Thyroid gland (tissue), 4 donors: ENCODE data around the gene PTPRR. TPM values are rescaled to one million over a fixed set of nuclear protein-coding genes. Genes with fewer than 3 reads are reported as not detected.

ENCODE experiments used
- DNase-seq, 2 donors: peaks; one replicate each; pipeline ENCODE4 v3.0.0-alpha.2; 2019
- H3K27ac ChIP-seq, 3 donors: fragments of 200-600 bp; sonication (generic); 1 replicate in 2 of 3; 2 replicates in 1 of 3; pipeline ENCODE4 v1.5.1; 2016 to 2019; ENCODE audit warnings: mild to moderate bottlenecking in 1 of 3, moderate library complexity in 1 of 3
- H3K27me3 ChIP-seq: fragments of 200-600 bp; sonication (generic); one replicate; pipeline ENCODE4 v1.5.1; 2019
- H3K36me3 ChIP-seq, 2 donors: fragments of 200-600 bp; sonication (generic); one replicate each; pipeline ENCODE4 v1.5.1; 2016 to 2019
- H3K4me1 ChIP-seq, 2 donors: fragments of 200-600 bp; sonication (generic); one replicate each; pipeline ENCODE4 v1.5.1; 2017 to 2019
- H3K4me3 ChIP-seq, 3 donors: fragments of 200-600 bp; sonication (generic); replicated peaks in 1 of 3; 1 replicate in 2 of 3; 2 replicates in 1 of 3; pipeline ENCODE4 v1.5.1; 2016; ENCODE audit warnings: mild to moderate bottlenecking in 1 of 3
- H3K9me3 ChIP-seq: fragments of 200-600 bp; sonication (generic); one replicate; pipeline ENCODE4 v1.5.1; 2017
- CTCF ChIP-seq, 6 experiments: fragments of 200-600 bp in 3 of 6; fragments of 450-650 bp in 3 of 6; sonication (generic) in 3 of 6; IDR thresholded peaks; one replicate each; pipeline ENCODE4 v1.5.1; 2016 to 2019; ENCODE audit warnings: antibody characterized with exemption in 6 of 6, mild to moderate bottlenecking in 2 of 6, inconsistent platforms in 1 of 6, moderate library complexity in 1 of 6
- POLR2A ChIP-seq, 2 donors: fragments of 450-650 bp; IDR thresholded peaks; one replicate each; pipeline ENCODE4 v1.6.1; 2017; ENCODE audit warnings: antibody characterized with exemption in 2 of 2, mild to moderate bottlenecking in 2 of 2, moderate library complexity in 1 of 2
- WGBS, 2 donors: methylation state at CpG; one replicate each; pipeline ENCODE4 v1.1.5; 2017; 5-methylcytosine and 5-hydroxymethylcytosine counted together
- intact Hi-C: fragments of 100-400 bp; cut with DNase I; formaldehyde crosslinking; loops from one replicate; pipeline ENCODE4 v1.15.1; 2023
- total RNA-seq, 4 donors: library from RNA; depleted of rRNA; stranded (reverse); fragments of >200 nt; gene quantifications; one replicate each; pipeline ENCODE4 v1.2.3, GENCODE V29; 2016

PTPRR gene
- total RNA-seq, 4 donors from 2014 or later, result 0.39 to 0.94 (median 0.67) TPM; not detected in 1

- intact Hi-C loops, result no loop called here
- H3K36me3 ChIP-seq, result no peaks in the 10 kb centered on the region
- no peak overlapping the region for H3K4me3 ChIP-seq
- TF ChIP-seq CTCF (IDR thresholded peaks at IDR 0.05) (no peak), POLR2A (IDR thresholded peaks at IDR 0.05) (no peak)
- 73 to 78% methylated on average over 3 of the region's 3 CpGs for whole genome bisulfite sequencing, 2 donors
- no peak for DNase-seq
- no peaks in the 10 kb centered on the region for H3K27me3 ChIP-seq
- no peak overlapping the region for H3K27ac ChIP-seq
- H3K4me1 ChIP-seq, result no peaks in the 10 kb centered on the region
- H3K9me3 ChIP-seq, result no peaks in the 10 kb centered on the region
Measured at GRCh38 chr12:70670948-70671347, 249.6 kb downstream of the PTPRR start.

GRCh38 chr12:70667253-70667652 is 253.3 kb downstream of the PTPRR start:
- intact Hi-C loops, result no loop called here
- no peaks in the 10 kb centered on the region for H3K4me1 ChIP-seq
- 84 to 94% methylated on average over 2 of the region's 2 CpGs for WGBS, 2 donors
- H3K4me3 ChIP-seq, result no peak overlapping the region
- TF ChIP-seq CTCF (IDR thresholded peaks at IDR 0.05) (no peak), POLR2A (IDR thresholded peaks at IDR 0.05) (no peak)
- no peaks in the 10 kb centered on the region for H3K27me3 ChIP-seq
- H3K27ac ChIP-seq, result no peak overlapping the region
- no peak for DNase-seq
- H3K36me3 ChIP-seq, result no peaks in the 10 kb centered on the region
- H3K9me3 ChIP-seq, result no peaks in the 10 kb centered on the region

- Histone ChIP-seq H3K4me1 (no peaks in the 10 kb centered on the region), H3K9me3 (no peaks in the 10 kb centered on the region), H3K27ac (no peak overlapping the region), H3K4me3 (no peak overlapping the region), H3K36me3 (no peaks in the 10 kb centered on the region), H3K27me3 (no peaks in the 10 kb centered on the region)
- 94 to 97% methylated on average over 1 of the region's 1 CpG for WGBS, 2 donors
- no peak for DNase-seq
- intact Hi-C loops, result no loop called here
- TF ChIP-seq POLR2A (IDR thresholded peaks at IDR 0.05) (no peak), CTCF (IDR thresholded peaks at IDR 0.05) (no peak)
Measured at GRCh38 chr12:70666364-70666763, 254.2 kb downstream of the PTPRR start.

GRCh38 chr12:70664465-70664881 is 256.1 kb downstream of the PTPRR start:
- intact Hi-C loops, result no loop called here
- Histone ChIP-seq H3K36me3 (no peaks in the 10 kb centered on the region), H3K27me3 (no peaks in the 10 kb centered on the region), H3K4me1 (no peaks in the 10 kb centered on the region), H3K9me3 (no peaks in the 10 kb centered on the region), H3K27ac (no peak overlapping the region), H3K4me3 (no peak overlapping the region)
- no peak for TF ChIP-seq POLR2A (IDR thresholded peaks at IDR 0.05)
- DNase-seq, result no peak
- 20 to 22% methylated on average over 7 of the region's 7 CpGs for WGBS, 2 donors

DNA sequence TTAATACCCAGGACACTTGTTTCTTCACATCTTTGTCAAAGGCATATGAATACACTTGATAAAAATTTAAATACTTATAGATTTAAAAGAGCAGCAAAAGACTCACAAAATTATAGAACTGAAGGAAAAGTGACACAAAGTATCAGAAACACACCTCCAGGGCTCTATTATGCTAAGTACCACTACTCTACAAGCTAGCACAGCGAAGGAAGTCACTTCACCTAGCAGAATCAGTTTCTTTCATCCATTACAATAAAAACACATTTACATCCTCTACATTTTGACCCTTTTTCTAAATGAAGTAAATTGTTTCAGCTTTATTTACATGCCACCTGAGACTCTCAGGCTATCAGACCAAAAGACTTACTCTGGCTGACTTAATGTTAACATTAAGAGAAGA is 256.7 kb downstream of the PTPRR start:
- Histone ChIP-seq H3K4me1 (no peaks in the 10 kb centered on the region), H3K9me3 (no peaks in the 10 kb centered on the region), H3K27me3 (no peaks in the 10 kb centered on the region), H3K27ac (no peak overlapping the region), H3K4me3 (no peak overlapping the region), H3K36me3 (no peaks in the 10 kb centered on the region)
- TF ChIP-seq POLR2A (IDR thresholded peaks at IDR 0.05) (no peak), CTCF (IDR thresholded peaks at IDR 0.05) (no peak)
- DNase-seq, result no peak
- intact Hi-C loops, result no loop called here
- 91 to 94% methylated on average over 1 of the region's 1 CpG for WGBS, 2 donors
